Measurements from ENCODE around the gene HOXA7.

Gene HOXA7

DNA sequence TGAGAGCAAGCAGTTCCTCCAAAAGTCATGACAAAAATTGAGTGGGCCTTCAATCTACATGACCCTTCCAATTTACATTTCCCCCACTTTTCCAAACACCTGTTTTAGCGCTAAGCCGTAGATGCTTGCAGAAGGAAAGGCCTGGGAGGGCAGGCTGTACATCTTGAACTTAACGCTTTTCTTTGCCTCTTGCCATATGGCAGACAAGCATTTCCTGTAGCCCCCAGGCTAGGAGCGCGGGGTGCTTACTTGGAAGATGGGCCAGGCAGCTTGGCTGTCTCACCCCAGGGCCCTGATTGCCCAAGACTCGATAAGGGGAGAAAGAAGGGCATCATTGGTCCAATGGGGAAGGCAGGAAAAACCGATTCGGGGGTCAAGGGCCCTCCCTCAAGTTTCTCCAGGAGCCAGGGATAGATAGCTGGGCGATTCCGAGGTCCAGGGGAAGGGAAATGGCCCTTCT, 15.9 kb upstream of the HOXA7 start:
- no peak overlapping the region for H3K4me3 ChIP-seq (ENCODE audit: low read depth, low read length)
- no peak for DNase-seq (ENCODE audit: low read depth)
- TF ChIP-seq, protein P1, sequence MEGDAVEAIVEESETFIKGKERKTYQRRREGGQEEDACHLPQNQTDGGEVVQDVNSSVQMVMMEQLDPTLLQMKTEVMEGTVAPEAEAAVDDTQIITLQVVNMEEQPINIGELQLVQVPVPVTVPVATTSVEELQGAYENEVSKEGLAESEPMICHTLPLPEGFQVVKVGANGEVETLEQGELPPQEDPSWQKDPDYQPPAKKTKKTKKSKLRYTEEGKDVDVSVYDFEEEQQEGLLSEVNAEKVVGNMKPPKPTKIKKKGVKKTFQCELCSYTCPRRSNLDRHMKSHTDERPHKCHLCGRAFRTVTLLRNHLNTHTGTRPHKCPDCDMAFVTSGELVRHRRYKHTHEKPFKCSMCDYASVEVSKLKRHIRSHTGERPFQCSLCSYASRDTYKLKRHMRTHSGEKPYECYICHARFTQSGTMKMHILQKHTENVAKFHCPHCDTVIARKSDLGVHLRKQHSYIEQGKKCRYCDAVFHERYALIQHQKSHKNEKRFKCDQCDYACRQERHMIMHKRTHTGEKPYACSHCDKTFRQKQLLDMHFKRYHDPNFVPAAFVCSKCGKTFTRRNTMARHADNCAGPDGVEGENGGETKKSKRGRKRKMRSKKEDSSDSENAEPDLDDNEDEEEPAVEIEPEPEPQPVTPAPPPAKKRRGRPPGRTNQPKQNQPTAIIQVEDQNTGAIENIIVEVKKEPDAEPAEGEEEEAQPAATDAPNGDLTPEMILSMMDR (IDR thresholded peaks at IDR 0.05; ENCODE audit: insufficient read depth, low read depth, low read length, missing control alignments): no peak

DNA sequence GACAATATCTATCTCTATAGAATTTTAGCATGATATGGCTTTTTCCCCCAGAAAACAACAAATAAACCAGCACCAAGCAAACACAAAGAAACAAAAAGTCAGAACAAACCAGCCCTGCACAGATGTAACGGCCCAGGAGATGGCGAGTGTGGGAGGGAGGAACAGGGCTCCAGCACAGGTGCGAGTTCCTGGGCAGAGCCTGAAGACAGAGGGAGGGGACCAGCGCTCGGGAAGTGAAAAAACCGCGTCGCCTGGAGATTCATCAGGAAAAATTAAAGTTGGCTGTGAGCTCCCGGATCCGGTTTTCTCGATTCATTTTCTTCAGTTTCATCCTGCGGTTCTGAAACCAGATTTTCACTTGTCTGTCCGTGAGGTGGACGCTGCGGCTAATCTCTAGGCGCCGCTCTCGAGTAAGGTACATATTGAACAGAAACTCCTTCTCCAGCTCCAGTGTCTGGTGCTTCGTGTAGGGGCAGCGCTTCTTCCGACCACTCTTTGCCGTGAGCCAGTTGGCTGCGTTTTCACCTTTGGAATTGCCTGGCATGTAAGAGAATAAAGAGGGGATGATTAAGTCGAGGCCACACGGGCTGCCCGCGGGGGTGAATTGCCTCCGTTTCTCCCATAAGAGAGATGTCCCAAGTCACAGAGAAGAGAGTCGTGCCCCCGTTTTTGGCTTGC, 15.3 kb upstream of the HOXA7 start:
- DNase-seq (ENCODE audit: low read depth): no peak
- TF ChIP-seq, protein P1 (IDR thresholded peaks at IDR 0.05; ENCODE audit: insufficient read depth, low read depth, low read length, missing control alignments): no peak
- H3K4me3 ChIP-seq (ENCODE audit: low read depth, low read length): no peak overlapping the region

DNA sequence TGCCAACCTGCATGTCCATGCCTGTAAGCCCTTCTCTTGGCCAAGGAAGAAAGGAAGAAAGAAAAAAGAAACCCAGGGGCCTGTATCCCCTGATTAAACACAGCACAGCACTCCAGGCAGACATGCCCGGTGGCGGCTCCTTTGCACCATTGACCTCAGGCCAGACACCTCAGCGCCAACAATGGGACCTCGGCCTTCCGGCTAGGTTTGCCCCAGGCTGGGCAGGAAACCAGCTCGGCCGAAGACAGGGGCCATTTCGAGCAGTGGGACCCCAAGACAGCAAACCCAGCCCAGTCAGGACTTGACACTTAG, 14.8 kb upstream of the HOXA7 start:
- TF ChIP-seq, protein P1 (IDR thresholded peaks at IDR 0.05; ENCODE audit: insufficient read depth, low read depth, low read length, missing control alignments): no peak
- DNase-seq (ENCODE audit: low read depth): no peak
- H3K4me3 ChIP-seq (ENCODE audit: low read depth, low read length): no peak overlapping the region

DNA sequence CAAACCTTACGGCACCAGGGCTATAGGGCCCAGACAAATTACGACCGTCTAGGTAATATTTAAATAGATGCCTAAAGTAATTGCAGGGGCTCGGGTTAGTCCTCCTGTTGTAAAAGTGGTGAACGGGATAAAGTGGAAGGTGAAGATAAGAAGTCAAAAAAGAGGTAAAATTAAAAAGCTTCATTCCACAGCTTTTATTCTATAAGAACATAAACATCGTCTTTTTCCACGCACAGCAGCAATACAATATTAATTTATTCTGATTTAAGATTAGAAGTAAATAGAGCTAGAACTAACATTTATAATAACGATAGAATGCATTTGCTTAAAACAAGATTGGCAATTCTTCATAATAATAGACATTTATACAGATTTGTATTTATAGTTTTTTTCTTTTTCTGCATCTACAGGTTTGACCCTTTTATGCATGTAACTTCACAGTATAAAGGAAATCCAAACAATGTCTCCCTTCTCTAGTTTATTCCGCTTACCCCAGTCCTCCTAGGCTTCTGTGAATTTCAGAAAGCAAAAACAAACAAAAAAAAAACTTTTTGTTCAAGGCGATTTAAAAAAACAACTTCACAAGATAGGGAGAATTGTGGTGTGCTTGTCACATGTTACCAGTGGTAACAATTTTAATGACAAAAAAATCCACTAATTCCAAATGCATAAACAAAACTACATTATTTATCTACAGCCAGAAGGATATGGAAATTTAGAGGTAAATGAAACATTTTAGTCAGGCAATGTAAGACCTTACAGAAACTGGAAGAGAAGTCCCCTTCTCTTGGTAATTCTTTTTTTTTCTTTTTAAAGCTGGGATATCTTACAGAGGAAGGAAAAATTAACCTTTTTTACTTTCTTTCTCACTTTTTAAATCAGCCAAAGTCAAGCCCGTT, 14.2 kb upstream of the HOXA7 start:
- no peak for DNase-seq (ENCODE audit: low read depth)
- no peak overlapping the region for H3K4me3 ChIP-seq (ENCODE audit: low read depth, low read length)
- TF ChIP-seq, protein P1 (IDR thresholded peaks at IDR 0.05; ENCODE audit: insufficient read depth, low read depth, low read length, missing control alignments): no peak

DNA sequence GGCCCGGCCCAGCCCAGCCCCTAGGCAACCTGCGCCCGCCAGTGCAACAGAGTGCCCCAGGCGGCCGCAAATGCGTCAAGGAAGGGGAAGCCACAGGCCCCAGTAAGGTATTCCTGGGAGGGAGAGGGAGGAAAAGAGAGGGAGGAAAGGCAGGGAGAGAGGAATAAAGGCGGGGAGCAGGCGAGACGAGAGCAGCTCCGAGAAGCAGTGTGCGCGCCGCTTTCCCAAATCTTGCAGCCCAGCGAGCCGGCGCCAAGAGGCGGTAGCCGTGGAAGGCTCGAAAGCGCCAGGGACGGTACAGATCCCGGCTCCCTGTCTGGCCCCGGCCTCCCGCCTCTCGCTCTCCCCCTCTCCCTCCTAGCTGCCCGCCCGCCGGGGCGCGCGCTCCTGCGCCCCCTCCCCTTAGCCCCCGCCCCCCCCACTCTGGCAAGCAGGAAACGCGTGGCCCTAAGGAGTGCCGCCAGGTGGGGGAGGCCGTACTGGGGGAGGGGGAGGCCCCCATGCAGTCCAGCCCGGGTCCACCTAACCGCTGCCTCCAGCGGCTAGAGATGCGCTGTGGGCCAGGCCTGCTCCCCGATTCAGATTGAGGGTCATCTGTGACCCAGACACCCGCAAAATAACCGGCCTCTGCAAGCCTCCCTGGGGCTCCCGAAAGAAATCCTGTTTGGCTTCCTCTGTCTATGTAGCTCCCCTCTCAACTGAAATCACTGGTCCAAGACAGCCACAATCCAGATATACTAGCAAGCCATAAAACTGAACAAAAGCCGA, 13.4 kb upstream of the HOXA7 start:
- DNase-seq (ENCODE audit: low read depth): no peak
- H3K4me3 ChIP-seq (ENCODE audit: low read depth, low read length): no peak overlapping the region
- TF ChIP-seq, protein P1 (IDR thresholded peaks at IDR 0.05; ENCODE audit: insufficient read depth, low read depth, low read length, missing control alignments): no peak

DNA sequence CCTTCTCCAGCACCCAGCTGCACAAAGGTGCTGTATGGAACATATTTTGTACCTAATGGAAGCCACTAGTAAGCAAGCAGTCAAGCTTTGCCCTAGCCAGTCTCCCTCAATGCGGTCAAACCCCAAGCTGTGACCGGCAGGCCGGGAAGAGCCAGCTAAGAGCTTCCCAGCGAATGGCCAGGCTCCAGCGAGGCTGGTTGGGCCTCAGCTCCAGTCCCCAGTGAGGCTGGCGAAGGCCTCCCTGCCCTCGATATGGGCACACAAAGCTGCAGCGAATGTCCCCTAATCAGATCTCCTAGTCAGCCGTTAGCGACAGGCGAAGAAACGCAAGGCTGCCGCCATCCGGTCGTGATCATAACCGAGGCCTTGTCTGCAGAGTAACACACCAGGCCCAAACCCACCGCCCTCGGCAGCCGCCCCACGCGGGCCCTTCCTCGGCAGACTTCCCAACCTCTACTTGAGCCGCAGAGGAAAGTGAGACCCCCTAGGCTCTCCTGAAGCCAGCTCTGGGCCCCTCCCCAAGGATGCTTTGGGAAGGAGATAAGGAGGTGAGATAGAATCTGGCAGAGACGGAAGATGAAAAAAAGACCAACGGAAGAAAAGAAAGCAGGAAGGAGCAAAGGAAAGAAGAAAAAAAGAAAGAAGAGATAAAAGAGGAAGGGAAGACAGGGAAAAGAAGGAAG, 11.9 kb upstream of the HOXA7 start:
- no peak for DNase-seq (ENCODE audit: low read depth)
- TF ChIP-seq, protein P1 (IDR thresholded peaks at IDR 0.05; ENCODE audit: insufficient read depth, low read depth, low read length, missing control alignments): no peak
- H3K4me3 ChIP-seq (ENCODE audit: low read depth, low read length): no peak overlapping the region

Data from GM12865 (cell line).